Smooth muscle cell (in vitro differentiated cells): ENCODE measurements around the gene FHOD3. TPM values are rescaled to one million over a fixed set of nuclear protein-coding genes. Genes with fewer than 3 reads are reported as not detected.
A peak's percentile ranks its signal among the peaks of the same experiment; 100 is the strongest.

Source experiments
- DNase-seq: peaks from one replicate; lab custom pipeline; 2025; ENCODE audit not compliant: unreplicated experiment; lab: John Stamatoyannopoulos, UW
- H2AFZ ChIP-seq: fragments of 200-600 bp; sonication (generic); 2 replicates; pipeline ENCODE4 v1.6.0; 2016; ENCODE audit warnings: antibody characterized with exemption, low read depth, mild to moderate bottlenecking
- H3F3A ChIP-seq: fragments of 200-600 bp; sonication (generic); 2 replicates; pipeline ENCODE4 v1.6.0; 2017; ENCODE audit warnings: antibody characterized with exemption, low read depth
- H3K27ac ChIP-seq: fragments of 200-600 bp; sonication (generic); 2 replicates; pipeline ENCODE4 v1.5.1; 2016; ENCODE audit warnings: low read depth, mild to moderate bottlenecking
- H3K27me3 ChIP-seq: fragments of 200-600 bp; sonication (generic); 2 replicates; pipeline ENCODE4 v1.6.1; 2016; ENCODE audit warnings: low read depth, mild to moderate bottlenecking
- H3K36me3 ChIP-seq: fragments of 200-600 bp; sonication (generic); 2 replicates; pipeline ENCODE4 v1.5.1; 2016; ENCODE audit warnings: low read depth
- H3K4me1 ChIP-seq: fragments of 200-600 bp; sonication (generic); 2 replicates; pipeline ENCODE4 v1.5.1; 2016; ENCODE audit warnings: low read depth
- H3K4me2 ChIP-seq: fragments of 200-600 bp; sonication (generic); 2 replicates; pipeline ENCODE4 v1.6.0; 2016; ENCODE audit warnings: mild to moderate bottlenecking
- H3K4me3 ChIP-seq: fragments of 200-600 bp; sonication (generic); 2 replicates; pipeline ENCODE4 v1.5.1; 2016; ENCODE audit warnings: mild to moderate bottlenecking
- H3K79me2 ChIP-seq: fragments of 200-600 bp; sonication (generic); 2 replicates; pipeline ENCODE4 v1.6.0; 2016; ENCODE audit warnings: low read depth, mild to moderate bottlenecking
- H3K9ac ChIP-seq: fragments of 200-600 bp; sonication (generic); 2 replicates; pipeline ENCODE4 v1.6.0; 2016; ENCODE audit warnings: low read depth
- H3K9me3 ChIP-seq: fragments of 200-600 bp; sonication (generic); replicated peaks from 2 replicates; pipeline ENCODE4 v1.5.1; 2016; ENCODE audit warnings: low read depth
- H4K20me1 ChIP-seq: fragments of 200-600 bp; sonication (generic); 2 replicates; pipeline ENCODE4 v1.6.0; 2016; ENCODE audit warnings: low read depth
- CTCF ChIP-seq: fragments of 200-600 bp; sonication (generic); IDR thresholded peaks from 2 replicates; pipeline ENCODE4 v1.5.1; 2017; ENCODE audit warnings: borderline replicate concordance, mild to moderate bottlenecking, antibody characterized with exemption; ENCODE audit not compliant: insufficient read depth, poor library complexity, severe bottlenecking
- WGBS: methylation state at CpG from one replicate; pipeline ENCODE4 v1.1.7; 2016; ENCODE audit warnings: low lambda C conversion rate; 5-methylcytosine and 5-hydroxymethylcytosine counted together
- polyA plus RNA-seq: library from polyadenylated mRNA; unstranded; fragments of >200 nt; fragmentation: Nextera tagmentation; extraction: Ambion mirVana; gene quantifications from 2 replicates; pipeline ENCODE4 v1.2.1, GENCODE V29; 2016
- total RNA-seq: library from RNA; depleted of rRNA; stranded (reverse); fragments of >200 nt; gene quantifications from 2 replicates; pipeline ENCODE4 v1.2.3, GENCODE V29; 2014

The FHOD3 gene
- total and polyA plus RNA-seq, 2 experiments from 2014 or later, result 6.3 to 19.4 TPM

DNA sequence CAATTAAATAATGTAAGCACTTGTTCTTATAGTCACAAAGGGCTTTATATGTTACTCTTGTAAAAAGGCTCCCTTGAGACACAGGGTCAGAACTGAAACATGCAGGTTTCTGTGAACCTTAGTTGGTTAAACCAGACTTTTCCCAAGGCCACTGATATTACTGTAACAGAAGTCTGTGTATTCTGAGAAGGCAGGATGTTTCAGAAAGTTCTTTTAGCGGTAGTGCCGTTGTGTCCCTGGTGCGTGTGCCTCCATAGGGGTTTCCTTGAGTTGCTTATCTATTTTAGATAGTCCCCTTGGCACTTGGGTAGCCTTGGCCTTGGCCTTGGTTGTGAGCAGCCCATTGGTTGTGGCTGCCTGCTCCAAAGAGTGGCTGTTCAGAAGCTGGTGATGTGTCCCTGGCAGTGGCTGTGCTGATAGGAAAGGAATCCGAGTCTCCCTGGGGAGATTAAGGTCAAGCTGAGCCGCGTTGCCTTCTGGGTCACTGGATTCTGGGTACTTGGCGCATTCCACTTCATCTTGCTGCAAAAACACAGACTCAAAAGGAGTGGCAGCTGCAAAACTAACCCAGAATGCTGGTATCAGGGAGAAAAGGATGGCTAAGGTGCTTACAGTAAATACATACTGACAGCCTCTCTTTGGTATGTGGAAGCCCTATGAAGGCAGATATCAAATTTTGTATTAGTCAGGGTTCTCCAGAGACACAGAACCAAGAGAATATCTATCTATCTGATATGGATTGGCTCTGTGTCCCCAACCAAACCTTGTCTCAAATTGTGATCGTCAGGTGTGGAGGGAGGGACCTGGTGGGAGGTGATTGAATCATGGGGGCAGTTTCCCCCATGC lies 69.7 kb downstream of the FHOD3 start:
- H3K36me3 ChIP-seq, result peaks cover 4% of the 10 kb centered on the region
- DNase-seq, result no peak
- H3K27me3 ChIP-seq, result no peaks in the 10 kb centered on the region
- H3K27ac ChIP-seq, result no peak overlapping the region
- 55% methylated on average over 8 of the region's 8 CpGs for WGBS
- no peak overlapping the region for H3K4me2 ChIP-seq
- no peak overlapping the region for H3K4me3 ChIP-seq
- no peak for TF ChIP-seq CTCF
- no peaks in the 10 kb centered on the region for H3F3A ChIP-seq
- H4K20me1 ChIP-seq, result no peaks in the 10 kb centered on the region
- no peaks in the 10 kb centered on the region for H3K9me3 ChIP-seq
- no peak overlapping the region for H2AFZ ChIP-seq
- H3K9ac ChIP-seq, result no peak overlapping the region
- H3K79me2 ChIP-seq, result no peaks in the 10 kb centered on the region
- H3K4me1 ChIP-seq, result no peaks in the 10 kb centered on the region

- Histone ChIP-seq H3F3A (no peaks in the 10 kb centered on the region), H2AFZ (no peak overlapping the region), H3K9ac (no peak overlapping the region), H3K79me2 (no peaks in the 10 kb centered on the region), H3K27ac (no peak overlapping the region), H3K36me3 (no peaks in the 10 kb centered on the region), H3K27me3 (no peaks in the 10 kb centered on the region), H3K4me3 (no peak overlapping the region), H3K4me1 (no peaks in the 10 kb centered on the region), H3K9me3 (no peaks in the 10 kb centered on the region), H3K4me2 (no peak overlapping the region), H4K20me1 (no peaks in the 10 kb centered on the region)
- no peak for TF ChIP-seq CTCF
- DNase-seq, result no peak
- WGBS, result 93% methylated on average over 3 of the region's 3 CpGs
Observed at GRCh38 chr18:36368889-36369288, 71.4 kb downstream of the FHOD3 start.

- H3K27ac ChIP-seq, result peak overlapping the region; percentile 41
- no peak for DNase-seq
- H3K4me2 ChIP-seq, result peak overlapping the region; percentile 10
- H3F3A ChIP-seq, result peaks cover 12% of the 10 kb centered on the region
- TF ChIP-seq CTCF, result no peak
- H3K4me3 ChIP-seq, result no peak overlapping the region
- no peaks in the 10 kb centered on the region for H3K36me3 ChIP-seq
- no peaks in the 10 kb centered on the region for H4K20me1 ChIP-seq
- H3K79me2 ChIP-seq, result no peaks in the 10 kb centered on the region
- 22% methylated on average over 5 of the region's 5 CpGs for WGBS
- no peak overlapping the region for H2AFZ ChIP-seq
- no peak overlapping the region for H3K9ac ChIP-seq
- peaks cover 15% of the 10 kb centered on the region for H3K4me1 ChIP-seq
- no peaks in the 10 kb centered on the region for H3K9me3 ChIP-seq
- H3K27me3 ChIP-seq, result no peaks in the 10 kb centered on the region
Observed at GRCh38 chr18:36372903-36373311, 75.4 kb downstream of the FHOD3 start.

GRCh38 chr18:36374262-36374661 lies 76.7 kb downstream of the FHOD3 start:
- 81% methylated on average over 3 of the region's 3 CpGs for WGBS
- DNase-seq, result no peak
- Histone ChIP-seq H3K27me3 (no peaks in the 10 kb centered on the region), H2AFZ (no peak overlapping the region), H4K20me1 (no peaks in the 10 kb centered on the region), H3K9me3 (no peaks in the 10 kb centered on the region), H3K27ac (no peak overlapping the region), H3K4me3 (no peak overlapping the region), H3K9ac (no peak overlapping the region), H3K36me3 (no peaks in the 10 kb centered on the region), H3F3A (peaks cover 12% of the 10 kb centered on the region), H3K4me2 (no peak overlapping the region), H3K4me1 (peaks cover 15% of the 10 kb centered on the region), H3K79me2 (no peaks in the 10 kb centered on the region)
- no peak for TF ChIP-seq CTCF
